Common myeloid progenitor, CD34-positive (primary cell): ENCODE results near the gene DYDC1.
A peak's percentile ranks its signal among the peaks of the same experiment; 100 is the strongest.
"Not testable (repeated sequence)": the region's sequence is repeated elsewhere in the genome, so short reads cannot be mapped to it uniquely, and the experiment has no call there.

ENCODE experiments used
- CTCF ChIA-PET: fragments of 350-600 bp; sonication (Branson Sonifier 250); formaldehyde crosslinking; loops from one replicate; lab custom pipeline; 2021; ENCODE audit warnings: antibody characterized with exemption; lab: Charles Lee
- POLR2A ChIA-PET: fragments of 350-600 bp; sonication (Branson Sonifier 250); formaldehyde crosslinking; loops from one replicate; lab custom pipeline; 2021; ENCODE audit warnings: antibody characterized with exemption; lab: Charles Lee
- DNase-seq, 3 donors: peaks; one replicate each; pipeline versions ENCODE4 v3.0.0 to v3.0.0-alpha.2; 2013
- H3K27ac ChIP-seq, 2 experiments: 1 replicate in 1 of 2; 2 replicates in 1 of 2; pipeline ENCODE4 v1.7.0; 2013; ENCODE audit warnings: inconsistent platforms in 2 of 2, low read length in 2 of 2, mild to moderate bottlenecking in 2 of 2, low read depth in 1 of 2, moderate library complexity in 1 of 2; ENCODE audit not compliant: severe bottlenecking in 2 of 2, insufficient read depth in 1 of 2, poor library complexity in 1 of 2
- H3K27me3 ChIP-seq, 5 experiments: replicated peaks in 2 of 5; 1 replicate in 3 of 5; 2 replicates in 2 of 5; pipeline versions ENCODE4 v1.6.1 to v1.7.0; 2013; ENCODE audit warnings: low read length in 4 of 5, mild to moderate bottlenecking in 2 of 5, moderate library complexity in 2 of 5, inconsistent platforms in 1 of 5; ENCODE audit not compliant: insufficient read depth in 5 of 5, control insufficient read depth in 4 of 5
- H3K36me3 ChIP-seq, 4 experiments: 1 replicate in 2 of 4; 2 replicates in 2 of 4; pipeline versions ENCODE4 v1.6.1 to v1.7.0; 2013; ENCODE audit warnings: low read length in 3 of 4, control low read depth in 1 of 4, mild to moderate bottlenecking in 1 of 4; ENCODE audit not compliant: control insufficient read depth in 4 of 4, insufficient read depth in 4 of 4
- H3K4me1 ChIP-seq, 4 experiments: 1 replicate in 3 of 4; 2 replicates in 1 of 4; pipeline versions ENCODE4 v1.6.1 to v1.7.1; 2013; ENCODE audit warnings: low read length in 3 of 4, mild to moderate bottlenecking in 3 of 4, control low read depth in 1 of 4, inconsistent platforms in 1 of 4, moderate library complexity in 1 of 4; ENCODE audit not compliant: control insufficient read depth in 4 of 4, insufficient read depth in 4 of 4; ENCODE audit errors: control extremely low read depth in 1 of 4
- H3K4me3 ChIP-seq, 7 experiments: 1 replicate in 4 of 7; 2 replicates in 3 of 7; pipeline versions ENCODE4 v1.5.1 to v1.7.0; 2013; ENCODE audit warnings: mild to moderate bottlenecking in 7 of 7, low read length in 6 of 7, moderate library complexity in 6 of 7, inconsistent platforms in 2 of 7, low read depth in 2 of 7, control low read depth in 1 of 7; ENCODE audit not compliant: insufficient read depth in 4 of 7, control insufficient read depth in 1 of 7; ENCODE audit errors: extremely low read depth in 1 of 7
- H3K9me3 ChIP-seq, 5 experiments: 1 replicate in 4 of 5; 2 replicates in 1 of 5; pipeline versions ENCODE4 v1.6.1 to v1.7.1; 2013; ENCODE audit warnings: low read length in 4 of 5, mild to moderate bottlenecking in 2 of 5, inconsistent platforms in 1 of 5, low read depth in 1 of 5, moderate library complexity in 1 of 5; ENCODE audit not compliant: control insufficient read depth in 4 of 5, insufficient read depth in 2 of 5; ENCODE audit errors: control extremely low read depth in 1 of 5
- WGBS: methylation state at CpG from one replicate; pipeline ENCODE4 v1.1.5; 2013; ENCODE audit not compliant: insufficient coverage; 5-methylcytosine and 5-hydroxymethylcytosine counted together

Gene DYDC1

DNA sequence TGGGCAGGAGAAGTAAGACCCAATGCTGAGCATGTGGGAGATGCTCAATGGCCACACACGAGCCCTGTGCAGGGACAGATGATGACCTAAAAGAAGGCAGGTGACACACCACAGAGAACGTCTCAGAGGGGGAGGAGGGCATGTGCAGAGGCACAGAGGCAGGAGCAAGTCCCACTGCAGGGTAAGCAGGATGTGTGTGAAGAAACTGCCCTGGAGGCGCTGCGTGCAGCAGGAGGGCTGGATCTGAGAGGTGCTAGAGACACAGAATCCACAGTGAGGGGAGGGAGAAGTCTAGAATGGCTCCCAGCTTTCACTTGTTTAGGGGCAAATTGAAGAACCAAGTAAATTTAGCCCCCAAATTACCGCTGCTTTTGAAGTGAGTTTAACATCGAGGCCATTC lies 14.9 kb upstream of the DYDC1 start:
- peaks cover 2 to 13% (median 12%) of the 10 kb centered on the region in 5 experiments for H3K9me3 ChIP-seq
- H3K27me3 ChIP-seq = no peaks in the 10 kb centered on the region
- CTCF ChIA-PET = no interaction called here
- H3K4me1 ChIP-seq = no peaks in the 10 kb centered on the region
- H3K36me3 ChIP-seq = no peaks in the 10 kb centered on the region
- WGBS = 81% methylated on average over 6 of the region's 6 CpGs
- no peak for DNase-seq
- POLR2A ChIA-PET = no interaction called here
- H3K4me3 ChIP-seq = no peak overlapping the region
- no peak overlapping the region for H3K27ac ChIP-seq

DNA sequence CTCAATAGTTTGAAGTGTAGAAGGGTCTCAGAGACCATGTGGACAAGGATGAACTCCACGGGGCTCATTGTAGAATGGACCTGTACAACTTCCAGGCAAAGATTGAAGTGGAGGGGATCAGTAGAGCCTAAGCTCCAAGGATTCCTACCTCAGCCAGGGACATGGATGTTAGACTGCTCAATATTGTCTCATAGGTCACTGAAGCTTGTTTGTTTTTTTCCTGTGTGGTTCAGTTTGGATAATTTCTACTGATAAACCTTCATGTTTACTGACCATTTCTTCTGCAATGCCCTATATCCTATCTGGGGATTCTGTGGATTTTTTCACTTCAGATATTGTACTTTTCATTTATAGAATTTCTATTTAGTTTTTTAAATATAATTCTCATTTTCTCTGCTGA lies 9.0 kb upstream of the DYDC1 start:
- Histone ChIP-seq H3K4me1 (no peaks in the 10 kb centered on the region), H3K4me3 (no peak overlapping the region), H3K27me3 (peaks cover 0 to 3% (median 0%) of the 10 kb centered on the region in 5 experiments), H3K9me3 (peaks cover 2 to 16% (median 14%) of the 10 kb centered on the region in 5 experiments), H3K27ac (no peak overlapping the region), H3K36me3 (no peaks in the 10 kb centered on the region)
- ChIA-PET POLR2A (no interaction called here), CTCF (interaction anchor here (0.9 to 1.5 kb wide), 3 partner anchors 12 to 140 kb away, joined by 3 to 4 read pairs (median 3); no protein-coding TSS in a partner anchor)
- DNase-seq = no peak
- WGBS = 0% methylated on average over 1 of the region's 1 CpG

DNA sequence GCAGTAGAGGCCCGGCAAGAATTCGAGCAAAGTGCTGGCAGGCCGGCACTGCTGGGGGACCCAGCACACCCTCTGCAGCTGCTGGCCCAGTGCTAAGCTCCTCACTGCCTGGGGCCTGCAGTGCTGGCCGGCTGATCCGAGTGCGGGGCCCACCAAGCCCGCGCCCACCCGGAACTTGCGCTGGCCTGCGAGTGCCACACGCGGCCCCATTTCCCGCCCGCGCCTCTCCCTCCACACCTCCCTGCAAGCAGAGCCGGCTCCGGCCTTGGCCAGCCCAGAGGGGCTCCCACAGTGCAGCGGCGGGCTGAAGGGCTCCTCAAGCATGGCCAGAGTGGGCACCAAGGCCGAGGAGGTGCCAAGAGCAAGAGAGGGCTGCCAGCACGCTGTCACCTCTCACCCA lies 3.1 kb upstream of the DYDC1 start:
- Histone ChIP-seq H3K27ac (no peak overlapping the region), H3K27me3 (peaks cover 0 to 19% (median 10%) of the 10 kb centered on the region in 5 experiments), H3K4me1 (peaks cover 0 to 14% (median 10%) of the 10 kb centered on the region in 4 experiments), H3K9me3 (peaks cover 0 to 2% (median 0%) of the 10 kb centered on the region in 5 experiments), H3K36me3 (no peaks in the 10 kb centered on the region), H3K4me3 (no peak overlapping the region)
- ChIA-PET POLR2A (no interaction called here), CTCF (no interaction called here)
- 97% methylated on average over 18 of the region's 22 CpGs for WGBS
- no peak for DNase-seq

DNA sequence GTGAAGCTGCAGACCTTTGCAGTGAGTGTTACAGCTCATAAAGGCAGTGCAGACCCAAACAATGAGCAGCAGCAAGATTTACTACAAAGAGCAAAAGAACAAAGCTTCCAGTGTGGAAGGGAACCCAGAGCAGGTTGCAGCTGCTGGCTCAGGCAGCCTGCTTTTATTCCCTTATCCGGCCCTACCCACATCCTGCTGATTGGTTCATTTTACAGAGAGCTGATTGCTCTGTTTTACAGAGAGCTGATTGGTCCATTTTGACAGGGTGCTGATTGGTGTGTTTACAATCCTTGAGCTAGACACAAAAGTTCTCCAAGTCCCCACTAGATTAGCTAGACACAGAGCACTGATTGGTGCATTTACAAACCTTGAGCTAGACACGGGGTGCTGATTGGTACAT lies 2.4 kb upstream of the DYDC1 start:
- H3K27ac ChIP-seq, H3K36me3 ChIP-seq, H3K9me3 ChIP-seq, CTCF ChIA-PET, DNase-seq, POLR2A ChIA-PET, H3K4me3 ChIP-seq: not testable (repeated sequence)
- no CpG with 5 or more reads among the region's 2 CpGs for WGBS
- Histone ChIP-seq H3K27me3 (peaks cover 0 to 19% (median 11%) of the 10 kb centered on the region in 5 experiments), H3K4me1 (peaks cover 0 to 14% (median 10%) of the 10 kb centered on the region in 4 experiments)

DNA sequence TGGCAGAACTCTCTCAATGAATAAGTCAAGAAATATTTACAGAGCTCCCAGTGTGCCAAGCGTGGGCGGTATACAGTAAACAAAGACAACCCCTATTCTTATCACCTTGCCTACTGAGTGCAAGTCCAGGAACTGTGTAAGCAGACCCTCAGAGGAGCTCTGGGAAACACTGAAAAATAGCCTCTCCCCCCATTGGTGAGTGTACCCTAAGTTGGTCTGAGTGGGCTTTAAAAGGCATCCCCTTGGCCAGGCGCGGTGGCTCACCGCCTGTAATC lies 1.2 kb upstream of the DYDC1 start:
- 100% methylated on average over 5 of the region's 5 CpGs for WGBS
- Histone ChIP-seq H3K27ac (no peak overlapping the region), H3K27me3 (peaks cover 0 to 19% (median 11%) of the 10 kb centered on the region in 5 experiments), H3K4me1 (peaks cover 0 to 14% (median 10%) of the 10 kb centered on the region in 4 experiments), H3K9me3 (peaks cover 0 to 2% (median 0%) of the 10 kb centered on the region in 5 experiments), H3K4me3 (no peak overlapping the region), H3K36me3 (no peaks in the 10 kb centered on the region)
- ChIA-PET CTCF (no interaction called here), POLR2A (no interaction called here)
- no peak for DNase-seq

DNA sequence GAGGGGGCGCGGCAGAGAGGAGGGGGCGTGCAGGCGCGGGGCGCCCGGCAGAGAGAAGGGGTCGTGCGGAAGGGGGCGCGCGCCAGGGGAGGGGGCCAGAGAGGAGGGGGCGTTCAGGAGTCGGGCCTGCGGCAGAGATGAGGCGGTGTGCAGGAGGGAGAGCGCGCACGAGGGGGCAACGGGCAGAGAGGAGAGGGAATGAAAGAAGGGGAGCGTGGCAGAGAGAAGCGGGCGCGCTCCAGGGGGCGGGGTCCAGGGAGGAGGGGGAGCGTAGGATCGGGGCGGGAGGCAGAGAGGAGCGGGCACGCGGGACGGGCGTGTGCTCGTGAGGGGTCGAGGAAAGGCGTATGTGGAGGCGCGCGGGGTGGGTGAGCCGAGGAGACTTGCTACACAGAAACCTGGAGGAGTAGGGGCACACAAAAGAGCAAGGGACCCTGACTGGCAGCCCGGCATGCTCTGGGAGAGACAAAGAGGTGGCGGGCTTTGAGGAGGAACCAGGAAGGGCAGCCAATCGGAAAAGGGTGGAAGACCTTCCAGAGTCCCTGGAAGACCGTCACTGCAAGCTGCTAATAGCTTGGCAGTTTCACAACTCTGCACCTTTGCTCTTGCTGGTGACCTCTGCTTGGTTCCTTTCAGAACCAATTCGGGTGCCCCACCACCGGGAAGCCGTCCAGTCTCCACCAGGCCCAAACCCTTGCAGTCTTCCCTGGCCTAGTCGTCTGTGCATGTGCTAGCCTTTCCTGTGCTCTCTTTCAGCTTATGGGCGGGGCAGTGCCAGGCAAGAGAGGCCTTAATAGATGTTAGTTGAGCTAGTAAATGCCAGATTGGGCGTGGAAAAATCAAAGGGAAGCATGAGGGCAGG lies 665 bp upstream of the DYDC1 start:
- WGBS = 9% methylated on average over 47 of the region's 50 CpGs
- Histone ChIP-seq H3K27me3 (peaks cover 0 to 19% (median 11%) of the 10 kb centered on the region in 5 experiments), H3K4me1 (peaks cover 0 to 14% (median 10%) of the 10 kb centered on the region in 4 experiments), H3K4me3 (peak overlapping the region; percentile 18 to 74 (median 37)), H3K9me3 (peaks cover 0 to 2% (median 0%) of the 10 kb centered on the region in 5 experiments), H3K27ac (no peak overlapping the region), H3K36me3 (no peaks in the 10 kb centered on the region)
- CTCF ChIA-PET = no interaction called here
- POLR2A ChIA-PET = no interaction called here
- DNase-seq = peak; percentile 15 to 69 (median 47)

DNA sequence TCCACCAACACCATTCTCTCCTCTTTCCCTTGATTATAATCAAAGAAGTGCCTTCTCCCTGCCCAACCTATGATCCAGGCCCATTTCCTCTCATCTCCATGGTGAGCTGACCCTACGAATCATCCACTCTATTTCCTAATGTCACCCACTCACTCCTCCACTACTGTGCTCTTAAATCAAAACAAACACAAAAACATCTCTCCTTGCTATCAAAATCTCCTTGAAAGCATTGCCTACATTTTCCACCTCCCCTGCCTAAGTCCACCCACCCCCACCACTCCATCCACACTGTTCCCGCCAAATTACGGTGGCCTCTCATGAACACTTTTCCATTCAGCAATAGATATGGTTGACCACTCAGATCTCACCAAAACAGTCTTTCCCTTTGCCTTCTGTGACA lies 5.3 kb downstream of the DYDC1 start:
- ChIA-PET CTCF (interaction anchor here (1.3 kb wide), 1 partner anchor 27 kb away, joined by 4 read pairs; no protein-coding TSS in a partner anchor), POLR2A (no interaction called here)
- DNase-seq = no peak
- no peak overlapping the region for H3K4me3 ChIP-seq
- peaks cover 0 to 8% (median 6%) of the 10 kb centered on the region in 4 experiments for H3K4me1 ChIP-seq
- no peaks in the 10 kb centered on the region for H3K36me3 ChIP-seq
- H3K27ac ChIP-seq = no peak overlapping the region
- H3K9me3 ChIP-seq = no peaks in the 10 kb centered on the region
- H3K27me3 ChIP-seq = peaks cover 0 to 11% (median 9%) of the 10 kb centered on the region in 5 experiments
- WGBS = 100% methylated on average over 3 of the region's 3 CpGs
